NCI-H2196 treated with DMSO at 0.1 percent for 48 hours (cell line): Measurements from ENCODE around the gene KYNU.
A peak's percentile ranks its signal among the peaks of the same experiment; 100 is the strongest.

Experiments
- DNase-seq: peaks from one replicate; lab custom pipeline; 2025; ENCODE audit not compliant: unreplicated experiment; lab: John Stamatoyannopoulos, UW

KYNU gene

GRCh38 chr2:142954493-142954892 is 77.0 kb downstream of the KYNU start:
- DNase-seq = no peak

- DNase-seq = no peak
Measured at GRCh38 chr2:142957144-142957543, 79.7 kb downstream of the KYNU start.

GRCh38 chr2:142961202-142961601 is 83.7 kb downstream of the KYNU start:
- no peak for DNase-seq

GRCh38 chr2:142965443-142965842 is 88.0 kb downstream of the KYNU start:
- DNase-seq = no peak

GRCh38 chr2:142966284-142966683 is 88.8 kb downstream of the KYNU start:
- no peak for DNase-seq

GRCh38 chr2:142967060-142967459 is 89.6 kb downstream of the KYNU start:
- DNase-seq = no peak

- DNase-seq = no peak
Measured at GRCh38 chr2:142973160-142973821, 95.8 kb downstream of the KYNU start.

- DNase-seq = no peak
Measured at GRCh38 chr2:142973822-142974207, 96.4 kb downstream of the KYNU start.

GRCh38 chr2:142974288-142975024 is 97.0 kb downstream of the KYNU start:
- DNase-seq = no peak

- DNase-seq = no peak
Measured at GRCh38 chr2:142975239-142975638, 97.8 kb downstream of the KYNU start.

- DNase-seq = no peak
Measured at GRCh38 chr2:142980246-142981068, 103.0 kb downstream of the KYNU start.

GRCh38 chr2:142981069-142981378 is 103.6 kb downstream of the KYNU start:
- no peak for DNase-seq

- no peak for DNase-seq
Measured at GRCh38 chr2:142981756-142982155, 104.3 kb downstream of the KYNU start.

GRCh38 chr2:142983174-142983573 is 105.7 kb downstream of the KYNU start:
- no peak for DNase-seq

GRCh38 chr2:142984657-142985056 is 107.2 kb downstream of the KYNU start:
- DNase-seq = no peak

GRCh38 chr2:142987044-142987443 is 109.6 kb downstream of the KYNU start:
- DNase-seq = no peak

- DNase-seq = peak; percentile 4
Measured at GRCh38 chr2:142989273-142990204, 112.1 kb downstream of the KYNU start.

GRCh38 chr2:142991295-142991694 is 113.8 kb downstream of the KYNU start:
- no peak for DNase-seq

- DNase-seq = no peak
Measured at GRCh38 chr2:142992840-142993239, 115.4 kb downstream of the KYNU start.

- DNase-seq = no peak
Measured at GRCh38 chr2:142993771-142994170, 116.3 kb downstream of the KYNU start.

- DNase-seq = no peak
Measured at GRCh38 chr2:142994665-142995064, 117.2 kb downstream of the KYNU start.
